Middle frontal gyrus (tissue), 1 donor: ENCODE data around the gene EEF2K.
"Not testable (repeated sequence)": the region's sequence is repeated elsewhere in the genome, so short reads cannot be mapped to it uniquely, and the experiment has no call there.

Experiments used
- DNase-seq: peaks from one replicate; pipeline ENCODE4 v3.0.0-alpha.2; 2015; ENCODE audit warnings: low spot score; ENCODE audit errors: extremely low spot score

Gene EEF2K

GRCh38 chr16:22189473-22190080 is 16.5 kb upstream of the EEF2K start:
- DNase-seq: no peak

GRCh38 chr16:22190081-22190775 is 15.8 kb upstream of the EEF2K start:
- DNase-seq: peak; percentile 94

GRCh38 chr16:22190776-22191531 is 15.1 kb upstream of the EEF2K start:
- DNase-seq: peak; percentile 93

- no peak for DNase-seq
These were observed 14.4 kb upstream of the EEF2K start for GRCh38 chr16:22191532-22192260.

- DNase-seq: peak; percentile 6
These were observed 13.6 kb upstream of the EEF2K start for GRCh38 chr16:22192261-22193062.

- no peak for DNase-seq
These were observed 13.0 kb upstream of the EEF2K start for GRCh38 chr16:22193063-22193411.

GRCh38 chr16:22194707-22195444 is 11.2 kb upstream of the EEF2K start:
- no peak for DNase-seq

- no peak for DNase-seq
These were observed 10.7 kb upstream of the EEF2K start for GRCh38 chr16:22195445-22195694.

- peak; percentile 92 for DNase-seq
These were observed 10.2 kb upstream of the EEF2K start for GRCh38 chr16:22195695-22196558.

- DNase-seq: not testable (repeated sequence)
These were observed 9.4 kb upstream of the EEF2K start for GRCh38 chr16:22196559-22197168.

GRCh38 chr16:22198547-22199293 is 7.4 kb upstream of the EEF2K start:
- no peak for DNase-seq

- no peak for DNase-seq
These were observed 3.8 kb upstream of the EEF2K start for GRCh38 chr16:22202261-22202637.

- DNase-seq: no peak
These were observed 3.0 kb upstream of the EEF2K start for GRCh38 chr16:22203091-22203490.

GRCh38 chr16:22204091-22204655 is 1.9 kb upstream of the EEF2K start:
- no peak for DNase-seq

- no peak for DNase-seq
These were observed 483 bp upstream of the EEF2K start for GRCh38 chr16:22205577-22206012.

- DNase-seq: no peak
These were observed 1.0 kb downstream of the EEF2K start for GRCh38 chr16:22206842-22207714.

GRCh38 chr16:22207715-22208360 is 1.8 kb downstream of the EEF2K start:
- no peak for DNase-seq
